ENCODE data around the gene COQ3. TPM values are rescaled to one million over a fixed set of nuclear protein-coding genes. Genes with fewer than 3 reads are reported as not detected.

COQ3 gene
- total RNA-seq, 1 experiment from 2014 or later = 5.8 TPM

- Mint-ChIP-seq H3K36me3 (ENCODE audit: insufficient read depth, unreplicated experiment) (no peaks in the 10 kb centered on the region), H3K9me3 (ENCODE audit: unreplicated experiment) (no peaks in the 10 kb centered on the region), H3K4me3 (ENCODE audit: unreplicated experiment) (no peak overlapping the region), H3K27ac (ENCODE audit: unreplicated experiment) (no peak overlapping the region), H3K4me1 (ENCODE audit: low read depth, unreplicated experiment) (no peaks in the 10 kb centered on the region), H3K27me3 (ENCODE audit: insufficient read depth, unreplicated experiment) (no peaks in the 10 kb centered on the region)
- no TSS peak for BruUV-seq (replicated peaks)
- H3K4me1 ChIP-seq = no peaks in the 10 kb centered on the region
- DNase-seq = no peak
- CTCF ChIA-PET = no interaction called here
- POLR2A ChIA-PET = no interaction called here
- TF ChIP-seq CTCF (IDR thresholded peaks at IDR 0.05; ENCODE audit: insufficient read depth in 1 of 2, low read depth in 1 of 2, low read length in 1 of 2, severe bottlenecking in 1 of 2, unreplicated experiment in 1 of 2) = no peak
- H3K36me3 ChIP-seq (ENCODE audit: control insufficient read depth, insufficient read depth, low read length) = no peaks in the 10 kb centered on the region
- H3K9me3 ChIP-seq = no peaks in the 10 kb centered on the region
- intact Hi-C loops (cut with micrococcal nuclease; ENCODE audit: unreplicated experiment) = no loop called here
- H3K27me3 ChIP-seq (replicated peaks; ENCODE audit: control insufficient read depth, insufficient read depth, low read length) = no peaks in the 10 kb centered on the region
- H3K4me3 ChIP-seq (ENCODE audit: low read depth, low read length) = no peak overlapping the region
Observed at GRCh38 chr6:99366852-99367251, 27.1 kb downstream of the COQ3 start.

- Mint-ChIP-seq H3K9me3 (ENCODE audit: unreplicated experiment) (no peaks in the 10 kb centered on the region), H3K27ac (ENCODE audit: unreplicated experiment) (no peak overlapping the region), H3K4me3 (ENCODE audit: unreplicated experiment) (no peak overlapping the region), H3K36me3 (ENCODE audit: insufficient read depth, unreplicated experiment) (no peaks in the 10 kb centered on the region), H3K4me1 (ENCODE audit: low read depth, unreplicated experiment) (no peaks in the 10 kb centered on the region), H3K27me3 (ENCODE audit: insufficient read depth, unreplicated experiment) (peaks cover 9% of the 10 kb centered on the region)
- no peak overlapping the region for H3K4me3 ChIP-seq (ENCODE audit: low read depth, low read length)
- POLR2A ChIA-PET = no interaction called here
- intact Hi-C loops (cut with micrococcal nuclease; ENCODE audit: unreplicated experiment) = no loop called here
- no peaks in the 10 kb centered on the region for H3K9me3 ChIP-seq
- CTCF ChIA-PET = no interaction called here
- no peaks in the 10 kb centered on the region for H3K27me3 ChIP-seq (replicated peaks; ENCODE audit: control insufficient read depth, insufficient read depth, low read length)
- TF ChIP-seq CTCF (IDR thresholded peaks at IDR 0.05; ENCODE audit: insufficient read depth in 1 of 2, low read depth in 1 of 2, low read length in 1 of 2, severe bottlenecking in 1 of 2, unreplicated experiment in 1 of 2) = no peak
- no TSS peak for BruUV-seq (replicated peaks)
- no peak for DNase-seq
- no peaks in the 10 kb centered on the region for H3K4me1 ChIP-seq
- no peaks in the 10 kb centered on the region for H3K36me3 ChIP-seq (ENCODE audit: control insufficient read depth, insufficient read depth, low read length)
Observed at GRCh38 chr6:99364026-99364425, 30.0 kb downstream of the COQ3 start.

GRCh38 chr6:99362678-99363268, 31.2 kb downstream of the COQ3 start:
- no peaks in the 10 kb centered on the region for H3K27me3 ChIP-seq (replicated peaks; ENCODE audit: control insufficient read depth, insufficient read depth, low read length)
- Mint-ChIP-seq H3K27ac (ENCODE audit: unreplicated experiment) (no peak overlapping the region), H3K27me3 (ENCODE audit: insufficient read depth, unreplicated experiment) (peaks cover 9% of the 10 kb centered on the region), H3K4me1 (ENCODE audit: low read depth, unreplicated experiment) (no peaks in the 10 kb centered on the region), H3K4me3 (ENCODE audit: unreplicated experiment) (no peak overlapping the region), H3K9me3 (ENCODE audit: unreplicated experiment) (no peaks in the 10 kb centered on the region), H3K36me3 (ENCODE audit: insufficient read depth, unreplicated experiment) (no peaks in the 10 kb centered on the region)
- POLR2A ChIA-PET = no interaction called here
- TF ChIP-seq CTCF (IDR thresholded peaks at IDR 0.05; ENCODE audit: insufficient read depth in 1 of 2, low read depth in 1 of 2, low read length in 1 of 2, severe bottlenecking in 1 of 2, unreplicated experiment in 1 of 2) = no peak
- CTCF ChIA-PET = no interaction called here
- H3K36me3 ChIP-seq (ENCODE audit: control insufficient read depth, insufficient read depth, low read length) = no peaks in the 10 kb centered on the region
- no peak for DNase-seq
- intact Hi-C loops (cut with micrococcal nuclease; ENCODE audit: unreplicated experiment) = no loop called here
- no TSS peak for BruUV-seq (replicated peaks)
- H3K4me1 ChIP-seq = no peaks in the 10 kb centered on the region
- H3K9me3 ChIP-seq = no peaks in the 10 kb centered on the region
- H3K4me3 ChIP-seq (ENCODE audit: low read depth, low read length) = no peak overlapping the region
